NCI-H2081 (cell line): ENCODE measurements around the gene APCDD1L.
"Not testable (repeated sequence)": the region's sequence is repeated elsewhere in the genome, so short reads cannot be mapped to it uniquely, and the experiment has no call there.

Source experiments
- DNase-seq, 2 experiments: peaks; one replicate each; lab custom pipeline; 2025; lab: John Stamatoyannopoulos, UW

The APCDD1L gene

GRCh38 chr20:58416057-58416456 is 99.1 kb downstream of the APCDD1L start:
- DNase-seq, result no peak

- DNase-seq, result not testable (repeated sequence)
These were observed 100.4 kb downstream of the APCDD1L start for GRCh38 chr20:58414786-58415185.

- DNase-seq, result not testable (repeated sequence)
These were observed 101.0 kb downstream of the APCDD1L start for GRCh38 chr20:58414216-58414615.
